ENCODE results near the gene PRKD1. TPM values are rescaled to one million over a fixed set of nuclear protein-coding genes. Genes with fewer than 3 reads are reported as not detected.

Gene PRKD1
- total RNA-seq, 4 donors from 2014 or later, result 3.0 to 5.4 (median 3.6) TPM

DNA sequence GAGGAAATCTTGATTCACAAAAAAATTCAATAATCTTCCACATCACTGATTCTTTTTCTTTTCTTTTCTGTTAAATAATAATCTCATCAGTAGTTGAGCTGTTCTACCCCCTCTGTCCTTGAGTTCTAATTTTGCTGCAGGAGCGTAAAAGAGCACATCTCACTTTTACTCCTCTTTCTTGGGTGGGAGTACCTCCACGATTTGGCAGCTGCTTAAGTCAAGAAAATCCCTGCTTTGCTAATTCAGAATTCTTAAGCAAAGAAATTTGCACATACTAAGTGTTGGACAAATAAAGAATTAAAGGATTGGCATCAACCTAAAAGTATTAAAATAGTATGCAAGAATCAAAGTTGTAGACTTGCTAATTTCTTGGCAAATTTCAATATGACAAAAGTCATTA is 128.8 kb downstream of the PRKD1 start:
- WGBS, result 77% methylated on average over 2 of the region's 2 CpGs
- Histone ChIP-seq H3K9me3 (no peaks in the 10 kb centered on the region), H3K27ac (no peak overlapping the region), H3K36me3 (no peaks in the 10 kb centered on the region), H3K4me1 (no peaks in the 10 kb centered on the region), H3K27me3 (no peaks in the 10 kb centered on the region), H3K4me3 (no peak overlapping the region)
- TF ChIP-seq, protein P1, sequence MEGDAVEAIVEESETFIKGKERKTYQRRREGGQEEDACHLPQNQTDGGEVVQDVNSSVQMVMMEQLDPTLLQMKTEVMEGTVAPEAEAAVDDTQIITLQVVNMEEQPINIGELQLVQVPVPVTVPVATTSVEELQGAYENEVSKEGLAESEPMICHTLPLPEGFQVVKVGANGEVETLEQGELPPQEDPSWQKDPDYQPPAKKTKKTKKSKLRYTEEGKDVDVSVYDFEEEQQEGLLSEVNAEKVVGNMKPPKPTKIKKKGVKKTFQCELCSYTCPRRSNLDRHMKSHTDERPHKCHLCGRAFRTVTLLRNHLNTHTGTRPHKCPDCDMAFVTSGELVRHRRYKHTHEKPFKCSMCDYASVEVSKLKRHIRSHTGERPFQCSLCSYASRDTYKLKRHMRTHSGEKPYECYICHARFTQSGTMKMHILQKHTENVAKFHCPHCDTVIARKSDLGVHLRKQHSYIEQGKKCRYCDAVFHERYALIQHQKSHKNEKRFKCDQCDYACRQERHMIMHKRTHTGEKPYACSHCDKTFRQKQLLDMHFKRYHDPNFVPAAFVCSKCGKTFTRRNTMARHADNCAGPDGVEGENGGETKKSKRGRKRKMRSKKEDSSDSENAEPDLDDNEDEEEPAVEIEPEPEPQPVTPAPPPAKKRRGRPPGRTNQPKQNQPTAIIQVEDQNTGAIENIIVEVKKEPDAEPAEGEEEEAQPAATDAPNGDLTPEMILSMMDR (IDR thresholded peaks at IDR 0.05), result no peak
- TF ChIP-seq POLR2A (IDR thresholded peaks at IDR 0.05) (no peak), EP300 (IDR thresholded peaks at IDR 0.05) (no peak), POLR2AphosphoS5 (IDR thresholded peaks at IDR 0.05) (no peak)
- no peak for DNase-seq (ENCODE audit: low spot score in 2 of 2)

DNA sequence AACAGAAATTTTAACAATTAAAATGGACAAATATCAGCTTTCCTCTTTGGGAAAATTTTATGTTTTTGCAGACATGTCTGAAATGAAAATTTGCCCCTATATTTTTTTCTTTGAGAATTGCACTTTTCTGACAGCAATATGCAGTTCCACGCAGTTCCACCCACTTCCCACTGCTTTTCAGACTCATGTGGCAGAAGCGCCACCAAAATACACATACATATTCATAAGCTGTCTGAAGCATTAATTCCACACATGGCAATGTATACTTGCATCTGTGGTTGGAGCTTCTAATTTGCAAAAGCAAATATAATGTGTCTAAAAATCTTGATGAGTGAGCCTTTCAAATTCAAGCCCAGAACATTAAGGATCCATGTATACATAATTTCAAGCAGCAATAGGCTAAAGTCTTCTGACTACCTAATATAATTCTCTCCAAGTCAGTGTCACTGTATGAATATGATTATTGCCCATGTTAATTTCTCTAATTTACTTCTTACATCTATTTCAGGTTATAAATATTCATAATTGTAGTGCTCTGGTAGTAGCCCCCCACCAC is 129.5 kb downstream of the PRKD1 start:
- H3K9me3 ChIP-seq, result no peaks in the 10 kb centered on the region
- TF ChIP-seq POLR2A (IDR thresholded peaks at IDR 0.05) (no peak), POLR2AphosphoS5 (IDR thresholded peaks at IDR 0.05) (no peak), EP300 (IDR thresholded peaks at IDR 0.05) (no peak)
- TF ChIP-seq, protein P1 (IDR thresholded peaks at IDR 0.05), result no peak
- no peaks in the 10 kb centered on the region for H3K36me3 ChIP-seq
- DNase-seq (ENCODE audit: low spot score in 2 of 2), result no peak
- H3K4me1 ChIP-seq, result no peaks in the 10 kb centered on the region
- H3K27me3 ChIP-seq, result no peaks in the 10 kb centered on the region
- WGBS, result 97% methylated on average over 2 of the region's 2 CpGs
- no peak overlapping the region for H3K27ac ChIP-seq
- H3K4me3 ChIP-seq, result no peak overlapping the region

DNA sequence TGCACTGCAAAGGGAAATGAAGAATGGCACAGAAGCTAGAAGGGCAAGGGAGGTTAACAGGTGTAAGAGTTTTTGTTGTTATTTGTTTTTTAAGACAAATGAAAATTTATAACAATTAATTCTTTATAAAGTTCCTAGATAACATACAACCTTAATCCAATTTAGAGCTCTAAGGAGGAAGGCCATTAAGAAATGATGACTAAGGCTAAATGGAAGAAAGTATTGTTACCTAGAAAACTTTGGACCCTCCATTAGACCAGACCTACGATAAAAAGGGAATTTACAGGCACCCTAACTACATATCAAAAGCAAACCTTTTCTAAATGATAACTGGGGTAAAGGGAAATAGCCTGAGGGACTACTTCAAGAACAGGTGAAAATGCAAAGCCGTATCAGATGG is 130.8 kb downstream of the PRKD1 start:
- H3K4me3 ChIP-seq, result no peak overlapping the region
- H3K4me1 ChIP-seq, result no peaks in the 10 kb centered on the region
- 85% methylated on average over 2 of the region's 2 CpGs for WGBS
- no peak for DNase-seq (ENCODE audit: low spot score in 2 of 2)
- H3K9me3 ChIP-seq, result no peaks in the 10 kb centered on the region
- H3K27me3 ChIP-seq, result no peaks in the 10 kb centered on the region
- no peak overlapping the region for H3K27ac ChIP-seq
- no peaks in the 10 kb centered on the region for H3K36me3 ChIP-seq
- TF ChIP-seq POLR2A (IDR thresholded peaks at IDR 0.05), result no peak
- TF ChIP-seq, protein P1 (IDR thresholded peaks at IDR 0.05), result no peak
- no peak for TF ChIP-seq POLR2AphosphoS5 (IDR thresholded peaks at IDR 0.05)
- no peak for TF ChIP-seq EP300 (IDR thresholded peaks at IDR 0.05)

DNA sequence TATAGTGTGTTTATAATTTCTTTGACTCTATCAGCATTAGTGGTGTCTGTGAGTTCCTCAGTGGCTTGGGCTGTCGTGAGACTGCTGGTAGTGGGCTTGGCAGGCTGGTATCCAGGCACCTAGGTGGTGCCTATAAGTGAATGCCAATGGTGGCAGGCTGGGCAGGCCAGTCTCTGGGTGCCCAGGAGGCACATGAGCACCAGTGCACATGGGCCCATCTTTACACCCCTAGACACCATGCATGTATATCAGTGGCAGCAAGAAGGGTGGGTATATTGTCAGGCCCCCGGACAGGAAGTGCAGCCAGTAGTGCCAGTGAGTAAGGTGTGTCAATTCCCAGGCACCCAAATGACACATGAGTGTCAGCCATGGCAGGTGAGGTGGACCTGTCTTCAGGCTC is 138.2 kb downstream of the PRKD1 start:
- no peaks in the 10 kb centered on the region for H3K36me3 ChIP-seq
- H3K4me3 ChIP-seq, result no peak overlapping the region
- H3K9me3 ChIP-seq, result peaks cover under 1% of the 10 kb centered on the region
- TF ChIP-seq EP300 (IDR thresholded peaks at IDR 0.05), result no peak
- TF ChIP-seq, protein P1 (IDR thresholded peaks at IDR 0.05), result no peak
- TF ChIP-seq POLR2AphosphoS5 (IDR thresholded peaks at IDR 0.05), result no peak
- no peak for TF ChIP-seq POLR2A (IDR thresholded peaks at IDR 0.05)
- no peaks in the 10 kb centered on the region for H3K27me3 ChIP-seq
- no peaks in the 10 kb centered on the region for H3K4me1 ChIP-seq
- no peak overlapping the region for H3K27ac ChIP-seq
- 100% methylated on average over 2 of the region's 2 CpGs for WGBS
- DNase-seq (ENCODE audit: low spot score in 2 of 2), result no peak

DNA sequence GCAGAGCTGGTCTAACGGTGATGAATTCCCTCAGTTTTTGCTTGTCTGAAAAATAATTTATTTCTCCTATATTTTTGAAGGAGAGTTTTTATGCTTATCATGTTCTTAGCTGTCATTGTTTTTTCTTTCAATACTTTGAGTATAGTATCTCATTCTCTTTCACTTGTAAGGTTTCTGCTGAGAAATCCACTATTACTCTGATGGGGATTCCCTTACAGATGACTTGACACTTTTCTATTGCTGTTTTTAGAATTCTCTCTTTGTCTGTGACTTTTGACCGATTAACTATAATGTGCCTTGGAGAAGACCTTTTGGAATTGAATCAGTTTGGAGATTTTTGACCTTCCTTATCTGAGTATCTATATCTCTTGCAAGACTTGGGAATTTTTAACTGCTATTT is 139.6 kb downstream of the PRKD1 start:
- Histone ChIP-seq H3K36me3 (no peaks in the 10 kb centered on the region), H3K4me3 (no peak overlapping the region), H3K9me3 (peaks cover 6% of the 10 kb centered on the region), H3K27me3 (no peaks in the 10 kb centered on the region), H3K4me1 (no peaks in the 10 kb centered on the region), H3K27ac (no peak overlapping the region)
- no peak for DNase-seq (ENCODE audit: low spot score in 2 of 2)
- 89% methylated on average over 2 of the region's 2 CpGs for WGBS
- no peak for TF ChIP-seq POLR2AphosphoS5 (IDR thresholded peaks at IDR 0.05)
- TF ChIP-seq, protein P1 (IDR thresholded peaks at IDR 0.05), result no peak
- TF ChIP-seq EP300 (IDR thresholded peaks at IDR 0.05), result no peak
- TF ChIP-seq POLR2A (IDR thresholded peaks at IDR 0.05), result no peak
